HepG2 (cell line): ENCODE results near the gene CAPG. TPM values are rescaled to one million over a fixed set of nuclear protein-coding genes. Genes with fewer than 3 reads are reported as not detected.

Experiments used
- ATAC-seq: fragments of 200-7000 bp; cut with Tn5 transposase; 3 replicates; pipeline ENCODE4 v1.9.1; 2020; ENCODE audit warnings: mild to moderate bottlenecking, moderate library complexity
- BruUV-seq: library from RNA; stranded (reverse); fragments of 400-500 nt; replicated peaks from 2 replicates; lab custom pipeline; 2021; lab: Mats Ljungman, UMichigan
- CTCF ChIA-PET: fragments of 300-600 bp; formaldehyde crosslinking; extraction: SDS; loops from one replicate; lab custom pipeline; 2021; ENCODE audit warnings: low total read pairs, inconsistent platforms, low intra/inter-chr PET ratio; lab: Yijun Ruan, JAX
- POLR2A ChIA-PET: fragments of 350-600 bp; sonication (Branson Sonifier 250); formaldehyde crosslinking; loops from one replicate; lab custom pipeline; 2020; ENCODE audit warnings: antibody characterized with exemption, inconsistent platforms; lab: Yijun Ruan, JAX
- DNase-seq: peaks from one replicate; pipeline ENCODE4 v3.0.0-alpha.2; 2015; ENCODE audit warnings: low spot score
- FAIRE-seq: peaks from 3 replicates; lab custom pipeline; 2011; peaks lifted over from hg19 to GRCh38; lab: Jason Lieb, UNC
- H2AFZ ChIP-seq: one replicate; pipeline ENCODE4 v1.6.1; 2011; ENCODE audit warnings: low read length, inconsistent platforms
- H3K27ac ChIP-seq: fragments of 300-600 bp; 3 replicates; pipeline ENCODE4 v1.8.0; 2011; ENCODE audit warnings: mixed run types, mild to moderate bottlenecking, mixed read lengths, low read length, inconsistent platforms; ENCODE audit not compliant: insufficient read depth; ENCODE audit errors: extremely low read length
- H3K27me3 ChIP-seq, 2 experiments: fragments of 200-600 bp in 1 of 2; 2 replicates in 1 of 2; 3 replicates in 1 of 2; pipeline versions ENCODE4 v1.6.0 to v1.8.0; 2011; ENCODE audit warnings: low read length in 2 of 2, mild to moderate bottlenecking in 2 of 2, moderate library complexity in 2 of 2, inconsistent platforms in 1 of 2; ENCODE audit not compliant: insufficient read depth in 2 of 2, control insufficient read depth in 1 of 2
- H3K36me3 ChIP-seq, 2 experiments: fragments of 200-600 bp in 1 of 2; replicated peaks in 1 of 2; 2 replicates in 1 of 2; 3 replicates in 1 of 2; pipeline versions ENCODE4 v1.5.1 to v1.8.0; 2011; ENCODE audit warnings: low read length in 2 of 2, inconsistent platforms in 1 of 2; ENCODE audit not compliant: insufficient read depth in 2 of 2, control insufficient read depth in 1 of 2
- H3K4me1 ChIP-seq: 2 replicates; pipeline ENCODE4 v1.5.1; 2012; ENCODE audit warnings: low read length, inconsistent platforms; ENCODE audit not compliant: insufficient read depth
- H3K4me2 ChIP-seq: 2 replicates; pipeline ENCODE4 v1.6.0; 2011; ENCODE audit warnings: low read depth, low read length, inconsistent platforms
- H3K4me3 ChIP-seq, 3 experiments: fragments of 200-600 bp in 1 of 3; sonication (generic), shearing (Covaris generic) in 1 of 3; replicated peaks in 1 of 3; 2 replicates each; pipeline ENCODE4 v1.5.1; 2011 to 2016; ENCODE audit warnings: low read length in 3 of 3, inconsistent platforms in 2 of 3, low read depth in 2 of 3, mild to moderate bottlenecking in 2 of 3, control low read depth in 1 of 3, mixed read lengths in 1 of 3; ENCODE audit not compliant: insufficient read depth in 1 of 3
- H3K79me2 ChIP-seq: one replicate; pipeline ENCODE4 v1.6.1; 2011; ENCODE audit warnings: low read length, inconsistent platforms; ENCODE audit not compliant: insufficient read depth
- H3K9ac ChIP-seq: 2 replicates; pipeline ENCODE4 v1.6.0; 2011; ENCODE audit warnings: mild to moderate bottlenecking, low read depth, low read length, inconsistent platforms; ENCODE audit not compliant: insufficient read depth
- H3K9me3 ChIP-seq: 2 replicates; pipeline ENCODE4 v1.5.1; 2012; ENCODE audit warnings: mild to moderate bottlenecking, low read length
- H4K20me1 ChIP-seq: 2 replicates; pipeline ENCODE4 v1.6.0; 2011; ENCODE audit warnings: inconsistent platforms, mild to moderate bottlenecking, low read length, moderate library complexity; ENCODE audit not compliant: insufficient read depth
- CCAR2 ChIP-seq: fragments of 200-400 bp; formaldehyde crosslinking; optimal IDR thresholded peaks from 2 replicates; pipeline ENCODE3; 2018; ENCODE audit warnings: low read depth, mild to moderate bottlenecking, low read length, moderate library complexity
- ELF1 ChIP-seq: sonication (generic); formaldehyde crosslinking; IDR thresholded peaks from 2 replicates; pipeline ENCODE4 v1.4.0; 2020; ENCODE audit warnings: missing genetic modification reagents
- HNRNPL ChIP-seq: fragments of 200-400 bp; formaldehyde crosslinking; IDR thresholded peaks from 2 replicates; pipeline ENCODE4 v1.6.1; 2017; ENCODE audit warnings: mild to moderate bottlenecking, low read depth, low read length
- HNRNPLL ChIP-seq: fragments of 200-400 bp; formaldehyde crosslinking; IDR thresholded peaks from 2 replicates; pipeline ENCODE4 v1.6.1; 2017; ENCODE audit warnings: mild to moderate bottlenecking, low read depth, low read length; ENCODE audit not compliant: poor library complexity, severe bottlenecking
- RCOR2 ChIP-seq: IDR thresholded peaks from 2 replicates; pipeline ENCODE4 v1.6.1; 2016; ENCODE audit warnings: missing biosample characterization, missing genetic modification reagents
- STAG1 ChIP-seq: sonication (generic); formaldehyde crosslinking; IDR thresholded peaks from 2 replicates; pipeline ENCODE4 v1.4.0; 2020; ENCODE audit warnings: missing genetic modification reagents
- ZNF546 ChIP-seq: sonication (generic); formaldehyde crosslinking; conservative IDR thresholded peaks from 2 replicates; pipeline ENCODE4 v1.8.1; 2023; ENCODE audit warnings: mild to moderate bottlenecking, missing genetic modification reagents
- ZNF557 ChIP-seq: sonication (generic); formaldehyde crosslinking; IDR thresholded peaks from 2 replicates; pipeline ENCODE4 v1.4.0; 2020; ENCODE audit warnings: missing genetic modification reagents
- ZNF567 ChIP-seq: sonication (generic); formaldehyde crosslinking; IDR thresholded peaks from 2 replicates; pipeline ENCODE4 v1.8.1; 2023; ENCODE audit warnings: mild to moderate bottlenecking, missing genetic modification reagents, borderline replicate concordance
- WGBS: methylation state at CpG from one replicate; pipeline ENCODE4 v1.1.6; 2017; ENCODE audit warnings: low lambda C conversion rate; 5-methylcytosine and 5-hydroxymethylcytosine counted together
- in situ Hi-C: cut with HindIII; loops from 2 replicates; pipeline ENCODE4 v1.10.0; 2017; ENCODE audit warnings: low pct_unique_long_range_greater_than_20kb; ENCODE audit not compliant: extremely low pct_ligation_motif_present
- intact Hi-C: fragments of 100-400 bp; cut with micrococcal nuclease; formaldehyde crosslinking; loops from one replicate; pipeline ENCODE4 v1.10.0; 2022; ENCODE audit not compliant: unreplicated experiment
- polyA plus RNA-seq, 8 experiments: library from polyadenylated mRNA; depleted of rRNA in 3 of 8; stranded (reverse) in 7 of 8; unstranded in 1 of 8; fragments of >200 nt; fragmentation: Illumina TruSeq in 4 of 8; extraction: Trizol in 4 of 8; gene quantifications; 2 replicates each; pipeline versions ENCODE4 v1.2.1 to v1.2.3, GENCODE V29; 2011 to 2016; ENCODE audit warnings: low read depth in 4 of 8, missing spikeins in 1 of 8, mixed read lengths in 1 of 8; ENCODE audit not compliant: insufficient read depth in 1 of 8
- total RNA-seq, 5 experiments: library from RNA; depleted of rRNA; stranded (reverse); fragments of >200 nt; fragmentation: Illumina TruSeq; extraction: Trizol; gene quantifications; 2 replicates each; pipeline ENCODE4 v1.2.3, GENCODE V29; 2016; ENCODE audit warnings: low read depth in 1 of 5
- TF ChIP-seq, protein P1 (sequence below): sonication (generic); formaldehyde crosslinking; IDR thresholded peaks from 2 replicates; pipeline ENCODE4 v1.4.0; 2020; ENCODE audit warnings: missing genetic modification reagents
- TF ChIP-seq, protein P2 (sequence below): sonication (generic); formaldehyde crosslinking; IDR thresholded peaks from 2 replicates; pipeline ENCODE4 v1.5.0; 2020; ENCODE audit warnings: mild to moderate bottlenecking, missing genetic modification reagents
- TF ChIP-seq, protein P3 (sequence below): sonication (generic); formaldehyde crosslinking; IDR thresholded peaks from 2 replicates; pipeline ENCODE4 v1.4.0; 2020; ENCODE audit warnings: mild to moderate bottlenecking, missing genetic modification reagents

CAPG gene
- total and polyA plus RNA-seq, 2 of the 13 experiments (the other 11 are each of a cell fraction or from before 2014, with no cell fraction given): 12.7 to 18.2 TPM

DNA sequence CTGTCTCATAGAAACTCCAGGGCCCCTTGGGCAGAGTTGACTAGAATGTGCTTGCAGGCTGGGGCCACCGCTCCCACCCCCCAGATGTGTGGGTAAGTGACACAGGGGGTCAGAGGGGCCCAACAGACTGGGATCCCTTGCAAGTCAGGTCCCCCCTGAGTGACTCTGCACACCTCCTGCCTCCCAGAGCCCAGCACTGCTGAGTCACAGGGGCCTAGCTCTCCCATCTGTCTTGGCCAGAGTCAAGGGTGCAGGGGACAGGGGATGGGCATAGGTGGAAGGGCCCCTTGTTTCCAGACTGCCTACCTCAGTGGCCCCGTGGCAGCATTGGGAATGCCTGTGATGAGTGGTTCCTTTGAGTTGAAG, 19.7 kb upstream of the CAPG start:
- 0 out of 2 replicates have a peak overlapping the region, but pooled peaks have one; percentile 41 for H3K4me2 ChIP-seq
- H3K9me3 ChIP-seq: no peaks in the 10 kb centered on the region
- no peak overlapping the region for H3K4me3 ChIP-seq
- H3K36me3 ChIP-seq: no peaks in the 10 kb centered on the region
- WGBS: 40% methylated on average over 2 of the region's 2 CpGs
- no peaks in the 10 kb centered on the region for H4K20me1 ChIP-seq
- no peaks in the 10 kb centered on the region for H3K79me2 ChIP-seq
- in situ Hi-C loops (no loop called here), intact Hi-C loops (loop anchor here (2.0 kb wide), 1 partner anchor 77 kb away; no protein-coding TSS in a partner anchor)
- TF ChIP-seq RCOR2 (no peak), CCAR2 (no peak), ZNF546 (CRISPR knock-in tag) (no peak)
- TF ChIP-seq, protein P1, sequence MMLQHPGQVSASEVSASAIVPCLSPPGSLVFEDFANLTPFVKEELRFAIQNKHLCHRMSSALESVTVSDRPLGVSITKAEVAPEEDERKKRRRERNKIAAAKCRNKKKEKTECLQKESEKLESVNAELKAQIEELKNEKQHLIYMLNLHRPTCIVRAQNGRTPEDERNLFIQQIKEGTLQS: no peak
- no peak overlapping the region for H3K9ac ChIP-seq
- ChIA-PET POLR2A (interaction anchor here (0.9 to 4.7 kb wide), 7 partner anchors 8 to 128 kb away, joined by 4 to 32 read pairs (median 6); partner anchors contain the start of genes ELMOD3, MAT2A, RETSAT and SH2D6), CTCF (no interaction called here)
- no peak for FAIRE-seq
- H3K4me1 ChIP-seq: peaks cover 36% of the 10 kb centered on the region
- H3K27ac ChIP-seq: no peak overlapping the region
- peak; percentile 13; the same call in 2 of the 3 replicates for ATAC-seq
- no peak overlapping the region for H2AFZ ChIP-seq
- BruUV-seq: no TSS peak
- H3K27me3 ChIP-seq: peaks cover 10 to 56% of the 10 kb centered on the region in 2 experiments
- DNase-seq: no peak

DNA sequence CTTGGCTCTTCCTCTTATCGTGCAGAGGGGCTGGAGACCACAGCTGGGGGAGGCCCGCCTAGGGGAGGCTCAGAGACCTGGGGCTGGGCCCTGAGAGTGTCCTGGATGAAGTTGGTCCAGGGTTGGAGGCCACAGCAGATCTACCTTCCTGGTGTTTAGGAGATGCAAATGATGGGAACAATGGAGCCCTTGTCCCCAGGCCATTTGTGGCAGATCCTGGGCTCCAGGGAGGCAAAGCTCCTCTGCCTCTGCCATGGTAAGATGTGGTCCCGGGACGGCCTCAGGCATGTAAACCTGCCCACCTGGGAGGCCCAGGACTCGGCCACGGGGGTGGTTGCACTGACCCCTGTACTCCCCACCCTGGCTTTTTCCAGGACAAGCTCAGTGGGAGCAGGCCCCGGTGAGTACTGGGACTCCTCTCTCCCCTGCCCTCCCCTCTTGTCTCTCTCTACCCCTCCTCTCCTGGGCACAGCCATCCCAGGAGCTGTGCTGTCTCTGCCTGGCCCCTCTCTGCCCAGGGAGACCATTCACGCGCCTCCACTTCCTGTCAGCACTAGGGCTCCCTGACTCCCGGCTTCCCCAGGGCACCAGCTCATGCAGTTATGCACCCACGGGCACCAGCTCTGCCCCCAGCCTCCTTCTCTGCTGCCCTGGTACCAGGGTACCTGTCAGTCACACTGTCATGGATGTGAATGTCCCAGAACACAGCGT, 19.2 kb upstream of the CAPG start:
- H3K4me2 ChIP-seq: peak overlapping the region; percentile 41
- BruUV-seq: no TSS peak
- in situ Hi-C loops (no loop called here), intact Hi-C loops (loop anchor here (2.0 kb wide), 1 partner anchor 77 kb away; no protein-coding TSS in a partner anchor)
- no peak overlapping the region for H3K27ac ChIP-seq
- WGBS: 14% methylated on average over 12 of the region's 12 CpGs
- ChIA-PET CTCF (no interaction called here), POLR2A (interaction anchor here (0.6 to 4.7 kb wide), 10 partner anchors 8 to 202 kb away, joined by 3 to 32 read pairs (median 5); partner anchors contain the start of genes ELMOD3, MAT2A, RETSAT and SH2D6)
- no peak overlapping the region for H2AFZ ChIP-seq
- ATAC-seq (peak; percentile 41), DNase-seq (peak; percentile 27), FAIRE-seq (no peak)
- H3K27me3 ChIP-seq: peaks cover 9 to 53% of the 10 kb centered on the region in 2 experiments; a peak in 4 of 5 replicates
- no peaks in the 10 kb centered on the region for H4K20me1 ChIP-seq
- no peaks in the 10 kb centered on the region for H3K79me2 ChIP-seq
- no peak overlapping the region; a peak in 1 of 6 replicates for H3K4me3 ChIP-seq
- no peaks in the 10 kb centered on the region for H3K9me3 ChIP-seq
- H3K9ac ChIP-seq: no peak overlapping the region
- H3K36me3 ChIP-seq: no peaks in the 10 kb centered on the region
- H3K4me1 ChIP-seq: peaks cover 36% of the 10 kb centered on the region
- TF ChIP-seq ZNF567 (CRISPR knock-in tag) (0 out of 2 replicates have a peak, but pooled peaks have one; percentile 42), ZNF557 (CRISPR knock-in tag) (no peak), STAG1 (no peak), HNRNPLL (peak; percentile 21), HNRNPL (peak; percentile 47; the same call in 1 of the 2 replicates), ELF1 (CRISPR knock-in tag) (no peak)
- TF ChIP-seq, protein P2, sequence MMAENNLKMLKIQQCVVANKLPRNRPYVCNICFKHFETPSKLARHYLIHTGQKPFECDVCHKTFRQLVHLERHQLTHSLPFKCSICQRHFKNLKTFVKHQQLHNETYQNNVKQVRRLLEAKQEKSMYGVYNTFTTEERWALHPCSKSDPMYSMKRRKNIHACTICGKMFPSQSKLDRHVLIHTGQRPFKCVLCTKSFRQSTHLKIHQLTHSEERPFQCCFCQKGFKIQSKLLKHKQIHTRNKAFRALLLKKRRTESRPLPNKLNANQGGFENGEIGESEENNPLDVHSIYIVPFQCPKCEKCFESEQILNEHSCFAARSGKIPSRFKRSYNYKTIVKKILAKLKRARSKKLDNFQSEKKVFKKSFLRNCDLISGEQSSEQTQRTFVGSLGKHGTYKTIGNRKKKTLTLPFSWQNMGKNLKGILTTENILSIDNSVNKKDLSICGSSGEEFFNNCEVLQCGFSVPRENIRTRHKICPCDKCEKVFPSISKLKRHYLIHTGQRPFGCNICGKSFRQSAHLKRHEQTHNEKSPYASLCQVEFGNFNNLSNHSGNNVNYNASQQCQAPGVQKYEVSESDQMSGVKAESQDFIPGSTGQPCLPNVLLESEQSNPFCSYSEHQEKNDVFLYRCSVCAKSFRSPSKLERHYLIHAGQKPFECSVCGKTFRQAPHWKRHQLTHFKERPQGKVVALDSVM (CRISPR knock-in tag): peak; percentile 70
- TF ChIP-seq, protein P3, sequence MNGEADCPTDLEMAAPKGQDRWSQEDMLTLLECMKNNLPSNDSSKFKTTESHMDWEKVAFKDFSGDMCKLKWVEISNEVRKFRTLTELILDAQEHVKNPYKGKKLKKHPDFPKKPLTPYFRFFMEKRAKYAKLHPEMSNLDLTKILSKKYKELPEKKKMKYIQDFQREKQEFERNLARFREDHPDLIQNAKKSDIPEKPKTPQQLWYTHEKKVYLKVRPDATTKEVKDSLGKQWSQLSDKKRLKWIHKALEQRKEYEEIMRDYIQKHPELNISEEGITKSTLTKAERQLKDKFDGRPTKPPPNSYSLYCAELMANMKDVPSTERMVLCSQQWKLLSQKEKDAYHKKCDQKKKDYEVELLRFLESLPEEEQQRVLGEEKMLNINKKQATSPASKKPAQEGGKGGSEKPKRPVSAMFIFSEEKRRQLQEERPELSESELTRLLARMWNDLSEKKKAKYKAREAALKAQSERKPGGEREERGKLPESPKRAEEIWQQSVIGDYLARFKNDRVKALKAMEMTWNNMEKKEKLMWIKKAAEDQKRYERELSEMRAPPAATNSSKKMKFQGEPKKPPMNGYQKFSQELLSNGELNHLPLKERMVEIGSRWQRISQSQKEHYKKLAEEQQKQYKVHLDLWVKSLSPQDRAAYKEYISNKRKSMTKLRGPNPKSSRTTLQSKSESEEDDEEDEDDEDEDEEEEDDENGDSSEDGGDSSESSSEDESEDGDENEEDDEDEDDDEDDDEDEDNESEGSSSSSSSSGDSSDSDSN: peak; percentile 86
